ENCODE results near the gene STK4.

GRCh38 chr20:45104786-45105185 is 138.5 kb downstream of the STK4 start:
- TF ChIP-seq YY1 (IDR thresholded peaks at IDR 0.05; ENCODE audit: insufficient read depth, insufficient read length) (no peak), ZNF274 (IDR thresholded peaks at IDR 0.05; ENCODE audit: low read depth, low read length) (no peak), SUZ12 (IDR thresholded peaks at IDR 0.05; ENCODE audit: extremely low read depth, insufficient read depth, insufficient read length) (no peak)

All from NT2/D1 (cell line).